H1 (cell line): ENCODE measurements around the gene PDGFD. TPM values are rescaled to one million over a fixed set of nuclear protein-coding genes. Genes with fewer than 3 reads are reported as not detected.

Experiments used
- CREB1 ChIP-seq: IDR thresholded peaks from 2 replicates; pipeline ENCODE4 v1.6.1; 2012; ENCODE audit warnings: inconsistent platforms
- HDAC6 ChIP-seq: IDR thresholded peaks from one replicate; pipeline ENCODE4 v1.7.1; 2012; ENCODE audit warnings: low read depth, mild to moderate bottlenecking, inconsistent platforms, low read length, moderate library complexity
- polyA plus RNA-seq, 7 experiments: library from polyadenylated mRNA; depleted of rRNA in 3 of 7; stranded (reverse) in 5 of 7; unstranded in 2 of 7; fragments of >200 nt in 5 of 7; fragments of 200-250 nt in 2 of 7; gene quantifications; 1 replicate in 5 of 7; 2 replicates in 1 of 7; 4 replicates in 1 of 7; pipeline versions ENCODE4 v1.2.1 to v1.2.3, GENCODE V29; 2011 to 2013; ENCODE audit warnings: missing spikeins in 2 of 7, mixed read lengths in 2 of 7
- total RNA-seq: library from RNA; stranded (reverse); fragmentation: NEBNext Ultra II Directional; extraction: Animal tissue kit (Norgen Biotek cat#: 25700); gene quantifications from 2 replicates; pipeline ENCODE4 v1.2.1, GENCODE V29; 2021

Gene PDGFD
- total and polyA plus RNA-seq, 2 of the 8 experiments (the other 6 are each of a cell fraction or from before 2014, with no cell fraction given), result 1.1 to 3.9 TPM

DNA sequence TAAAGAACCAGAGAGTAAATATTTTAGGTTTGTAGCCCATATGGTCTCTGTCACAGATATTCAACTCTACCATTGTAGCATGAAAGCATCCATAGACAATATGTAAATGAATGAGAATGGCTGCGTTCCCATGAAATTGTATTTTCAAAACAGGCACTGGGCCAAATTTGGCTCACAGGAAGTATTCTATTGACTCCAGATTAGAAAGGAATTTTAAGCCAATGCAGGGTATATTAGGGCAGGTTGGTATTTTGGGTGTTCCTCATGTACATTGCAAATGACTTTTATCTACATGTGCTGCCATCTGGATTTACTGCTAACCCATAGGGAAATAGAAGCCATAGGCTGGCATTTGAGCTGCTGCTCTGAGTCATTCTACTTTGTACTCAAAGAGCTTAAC, 35.1 kb upstream of the PDGFD start (continued):
- TF ChIP-seq HDAC6 (no peak), CREB1 (no peak)
